HL-60/S4 (cell line): ENCODE results near the gene DOCK8.

Experiments
- in situ Hi-C: fragments of 300-500 bp; cut with MboI; formaldehyde crosslinking; loops from 2 replicates; pipeline ENCODE4 v1.14.3; 2022; ENCODE audit warnings: low sequenced_read_pairs

DOCK8 gene

GRCh38 chr9:304106-304505 lies 89.4 kb downstream of the DOCK8 start:
- in situ Hi-C loops: no loop called here

DNA sequence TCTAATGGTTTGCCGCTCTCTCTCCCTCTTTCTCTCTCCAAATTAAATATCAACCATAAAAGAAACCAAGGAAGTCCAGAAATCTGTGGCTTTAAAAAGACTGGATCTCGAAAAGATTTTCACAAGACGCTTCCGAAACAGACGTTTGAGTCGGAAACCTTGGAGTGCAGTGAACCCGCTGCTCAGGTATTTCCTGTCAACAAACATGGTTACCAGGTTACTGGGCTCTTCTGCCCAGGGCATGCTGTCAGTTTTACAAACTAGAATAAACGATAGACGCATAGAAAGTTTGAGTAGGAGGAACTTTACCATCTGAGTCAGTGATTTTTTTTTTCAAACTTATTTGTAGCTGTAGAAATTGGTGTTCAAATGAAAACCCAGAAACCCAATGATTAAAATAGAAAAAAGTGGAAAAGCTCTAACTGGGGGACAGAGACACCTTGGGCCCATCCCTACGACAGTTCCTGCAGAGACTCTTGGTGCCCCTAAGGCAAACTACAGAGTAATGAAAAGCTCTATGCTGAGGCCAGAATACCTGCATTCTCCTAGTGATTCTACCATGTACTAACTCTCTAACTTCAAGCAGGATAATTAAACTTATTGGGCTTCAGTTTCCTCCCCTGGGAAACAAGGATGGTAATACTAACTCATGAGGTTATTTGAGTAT lies 90.0 kb downstream of the DOCK8 start:
- in situ Hi-C loops: no loop called here

DNA sequence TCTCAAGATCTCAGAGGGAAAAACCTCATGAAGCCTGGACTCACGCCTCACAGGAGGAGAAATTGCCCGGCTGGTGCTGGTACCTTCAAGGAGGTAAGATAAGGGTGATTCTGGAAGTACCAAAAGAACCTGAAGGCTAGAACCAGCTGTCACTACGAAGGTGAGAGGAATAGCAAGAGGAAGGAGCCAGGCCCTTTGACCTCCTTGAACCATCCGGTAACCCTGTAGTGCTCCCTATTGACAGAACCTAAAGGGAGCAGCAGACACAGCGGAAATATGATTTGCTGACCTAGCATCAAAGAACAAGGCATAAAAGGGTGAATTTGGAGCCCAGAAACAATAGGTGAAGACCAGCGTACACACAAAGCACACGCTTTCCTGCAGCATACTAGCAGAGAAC lies 92.2 kb downstream of the DOCK8 start:
- in situ Hi-C loops: no loop called here

- in situ Hi-C loops: no loop called here
Observed at GRCh38 chr9:311841-312240, 97.2 kb downstream of the DOCK8 start.

- in situ Hi-C loops: no loop called here
Observed at GRCh38 chr9:312596-313320, 98.1 kb downstream of the DOCK8 start.

GRCh38 chr9:316382-316965 lies 101.8 kb downstream of the DOCK8 start:
- in situ Hi-C loops: no loop called here

GRCh38 chr9:318646-319045 lies 104.0 kb downstream of the DOCK8 start:
- in situ Hi-C loops: no loop called here

- in situ Hi-C loops: no loop called here
Observed at GRCh38 chr9:324971-325370, 110.3 kb downstream of the DOCK8 start.

- in situ Hi-C loops: no loop called here
Observed at GRCh38 chr9:326667-327066, 112.0 kb downstream of the DOCK8 start.

DNA sequence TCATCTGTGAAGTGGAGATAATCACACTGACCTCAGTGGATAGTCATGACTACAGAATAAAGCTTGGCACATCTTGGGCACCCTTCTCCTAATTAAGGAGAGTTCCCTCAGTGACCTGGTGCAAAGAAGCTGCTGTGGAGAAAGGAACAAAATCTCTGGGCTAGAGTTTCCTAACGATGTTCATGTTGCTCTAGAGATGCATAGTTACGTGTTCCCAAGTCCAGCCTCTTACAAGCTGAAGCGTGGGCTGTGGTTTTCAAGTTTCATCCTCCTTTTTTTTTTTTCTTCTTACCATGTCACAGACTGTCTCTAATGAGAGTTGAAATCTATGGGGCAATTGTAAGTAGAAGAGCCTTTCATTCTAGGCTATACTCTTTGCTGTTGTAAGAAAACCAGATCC lies 113.8 kb downstream of the DOCK8 start:
- in situ Hi-C loops: no loop called here

- in situ Hi-C loops: no loop called here
Observed at GRCh38 chr9:331197-331596, 116.5 kb downstream of the DOCK8 start.

GRCh38 chr9:335373-335772 lies 120.7 kb downstream of the DOCK8 start:
- in situ Hi-C loops: no loop called here

- in situ Hi-C loops: no loop called here
Observed at GRCh38 chr9:336039-336438, 121.4 kb downstream of the DOCK8 start.

GRCh38 chr9:338602-339001 lies 123.9 kb downstream of the DOCK8 start:
- in situ Hi-C loops: no loop called here

GRCh38 chr9:341634-342421 lies 127.2 kb downstream of the DOCK8 start:
- in situ Hi-C loops: no loop called here

- in situ Hi-C loops: no loop called here
Observed at GRCh38 chr9:343773-344172, 129.1 kb downstream of the DOCK8 start.

GRCh38 chr9:346111-346571 lies 131.5 kb downstream of the DOCK8 start:
- in situ Hi-C loops: no loop called here

DNA sequence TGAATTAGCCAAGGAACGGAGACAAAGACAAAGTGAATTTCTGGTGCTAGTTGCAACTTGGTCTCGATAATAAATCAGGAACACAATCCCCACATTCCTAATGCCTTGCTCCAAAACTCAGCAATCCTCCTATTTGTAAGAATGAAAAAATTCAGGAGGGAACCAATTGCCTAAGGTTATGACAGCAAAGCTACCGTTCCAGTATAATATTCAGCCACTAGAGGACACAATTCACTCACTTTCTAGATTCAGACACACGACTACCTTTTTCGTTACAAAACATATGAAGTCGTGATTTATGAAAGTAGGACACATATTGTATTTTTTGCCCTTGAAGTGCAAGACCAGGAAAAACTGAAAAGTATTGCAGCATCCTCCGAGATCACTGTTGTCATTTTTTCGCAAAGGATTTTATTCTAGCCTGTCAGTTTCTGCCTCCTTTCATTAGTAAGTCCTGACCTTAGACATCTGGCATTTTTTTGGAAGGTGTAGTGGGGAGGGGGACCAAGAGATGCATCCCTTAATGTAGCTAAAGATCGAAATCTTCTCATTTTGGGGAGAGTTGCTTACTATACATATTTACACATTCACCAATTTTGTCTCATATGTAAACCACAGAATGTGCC lies 133.1 kb downstream of the DOCK8 start:
- in situ Hi-C loops: no loop called here

GRCh38 chr9:350384-350783 lies 135.7 kb downstream of the DOCK8 start:
- in situ Hi-C loops: no loop called here

DNA sequence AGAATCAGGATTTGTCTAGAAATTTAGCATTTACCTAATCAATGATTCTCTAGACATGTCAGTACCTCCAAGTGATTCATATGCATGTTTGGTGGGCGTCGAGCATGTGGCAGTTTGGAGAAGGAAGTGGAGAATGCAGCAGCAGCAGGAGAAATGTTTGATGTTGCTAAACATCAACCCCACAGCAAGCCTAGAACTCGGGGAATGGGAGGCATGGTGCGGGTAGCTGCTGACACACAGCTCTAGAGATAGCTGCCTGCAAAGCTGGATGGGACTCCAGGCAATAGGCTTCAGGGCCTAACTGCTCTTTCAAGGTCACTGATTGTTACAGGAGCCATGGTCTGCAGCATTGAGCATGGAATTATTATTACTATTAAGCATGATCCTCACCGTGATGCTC lies 137.3 kb downstream of the DOCK8 start:
- in situ Hi-C loops: no loop called here

DNA sequence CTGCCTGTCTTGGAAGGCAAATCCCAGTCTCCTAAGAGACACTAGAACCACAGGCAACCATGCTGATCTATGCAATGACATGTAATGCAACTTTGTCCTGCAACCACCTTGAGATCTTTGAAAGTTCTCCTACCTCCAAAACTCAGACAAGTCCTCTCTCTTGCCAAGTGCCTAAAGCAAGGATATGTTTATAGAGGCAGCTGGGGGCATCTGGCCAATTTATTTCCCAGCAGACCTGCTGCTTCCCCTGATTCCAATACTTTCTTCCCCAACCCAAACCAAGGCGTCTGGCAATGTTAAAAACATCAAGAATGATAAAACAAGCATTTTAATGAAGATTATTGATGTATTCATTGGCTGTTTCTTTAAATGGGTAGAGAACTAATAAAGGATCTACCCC lies 138.4 kb downstream of the DOCK8 start:
- in situ Hi-C loops: no loop called here
